C4-2B (cell line): ENCODE measurements around the gene GUCA1C.

Experiments
- CTCF ChIP-seq: fragments of 450-650 bp; conservative IDR thresholded peaks from 2 replicates; pipeline ENCODE4 v1.5.1; 2017; ENCODE audit warnings: mild to moderate bottlenecking
- ZFX ChIP-seq: fragments of 450-650 bp; IDR thresholded peaks from 2 replicates; pipeline ENCODE4 v1.6.1; 2017

- TF ChIP-seq CTCF = no peak
- TF ChIP-seq ZFX = no peak
Observed at GRCh38 chr3:108883373-108883772, 70.3 kb downstream of the GUCA1C start.
